GM18517 (cell line): Measurements from ENCODE around the gene LIN37.

Experiments
- ATAC-seq: cut with Tn5 transposase; IDR thresholded peaks from one replicate; pipeline ENCODE4 v1.9.1; 2021; ENCODE audit warnings: mild to moderate bottlenecking, moderate library complexity; ENCODE audit not compliant: unreplicated experiment

LIN37 gene, protein sequence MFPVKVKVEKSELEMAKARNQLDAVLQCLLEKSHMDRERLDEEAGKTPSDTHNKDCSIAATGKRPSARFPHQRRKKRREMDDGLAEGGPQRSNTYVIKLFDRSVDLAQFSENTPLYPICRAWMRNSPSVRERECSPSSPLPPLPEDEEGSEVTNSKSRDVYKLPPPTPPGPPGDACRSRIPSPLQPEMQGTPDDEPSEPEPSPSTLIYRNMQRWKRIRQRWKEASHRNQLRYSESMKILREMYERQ

DNA sequence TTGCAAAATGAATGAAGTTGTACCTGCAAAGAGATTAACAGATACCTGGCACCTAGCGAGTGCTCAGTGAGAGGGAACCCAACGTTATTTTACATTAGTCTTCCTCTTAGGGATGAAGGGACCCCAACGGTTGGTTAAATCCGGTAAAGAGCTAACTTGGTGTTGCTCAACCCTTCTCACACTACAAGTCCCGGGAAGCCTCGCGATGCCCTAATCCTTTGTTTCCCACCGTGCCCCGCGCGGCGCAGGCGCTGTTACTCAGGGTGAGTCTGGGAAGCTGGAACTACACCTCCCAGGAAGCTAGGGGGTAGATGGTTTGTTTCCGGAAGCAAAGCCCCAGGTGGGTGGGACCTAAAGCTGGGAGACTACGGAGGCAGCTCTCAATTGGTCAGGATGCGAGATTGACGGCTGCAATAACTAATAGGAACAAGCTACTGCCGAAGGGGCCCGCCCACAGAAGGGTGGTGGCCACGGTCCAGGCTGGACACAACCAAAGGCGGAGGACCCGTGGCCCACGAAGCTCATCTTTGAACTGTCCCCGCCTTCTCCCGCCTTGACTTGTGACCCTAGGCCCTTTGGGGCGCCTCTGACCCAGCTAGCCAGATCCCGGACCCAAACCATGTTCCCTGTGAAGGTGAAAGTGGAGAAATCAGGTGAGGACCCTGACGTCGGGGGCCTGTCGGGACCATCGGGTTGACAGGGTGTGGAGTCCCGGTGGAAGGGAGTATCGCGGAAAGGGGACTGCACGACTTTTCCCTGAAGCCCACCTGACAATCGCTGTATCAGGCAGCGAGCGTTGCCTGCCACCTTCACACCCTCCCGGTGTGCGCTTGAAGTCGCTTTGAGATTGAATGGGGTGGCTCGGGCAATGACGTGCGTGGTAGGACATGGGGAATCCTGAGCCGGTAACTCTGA lies at the start of gene LIN37:
Gene LIN37, plus strand, starts transcription at position 471 of the 915 bp plus-strand sequence. Its CDS starts 149 bp downstream, at position 620.
- peak; percentile 66 for ATAC-seq

GRCh38 chr19:35702223-35703012 lies 46.0 kb upstream of the LIN37 start:
- ATAC-seq = peak; percentile 96

DNA sequence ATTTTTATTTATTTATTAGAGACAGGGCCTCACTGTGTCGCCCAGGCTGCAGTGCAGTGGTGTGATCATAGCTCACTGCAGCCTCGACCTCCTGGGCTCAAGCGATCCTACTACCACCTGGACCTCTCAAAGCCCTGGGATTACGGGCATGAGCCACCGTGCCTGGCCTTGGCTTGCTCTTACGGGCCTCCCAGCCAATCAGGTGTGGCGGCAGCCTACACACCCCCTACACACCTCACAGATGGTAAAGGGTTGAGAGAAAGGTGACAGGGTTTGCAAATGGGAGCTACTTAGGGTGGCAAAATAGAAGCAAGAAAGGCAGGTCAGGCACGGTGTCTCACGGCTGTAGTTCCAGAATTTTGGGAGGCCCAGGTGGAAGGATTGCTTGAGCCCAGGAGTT lies 45.0 kb upstream of the LIN37 start:
- ATAC-seq = no peak

DNA sequence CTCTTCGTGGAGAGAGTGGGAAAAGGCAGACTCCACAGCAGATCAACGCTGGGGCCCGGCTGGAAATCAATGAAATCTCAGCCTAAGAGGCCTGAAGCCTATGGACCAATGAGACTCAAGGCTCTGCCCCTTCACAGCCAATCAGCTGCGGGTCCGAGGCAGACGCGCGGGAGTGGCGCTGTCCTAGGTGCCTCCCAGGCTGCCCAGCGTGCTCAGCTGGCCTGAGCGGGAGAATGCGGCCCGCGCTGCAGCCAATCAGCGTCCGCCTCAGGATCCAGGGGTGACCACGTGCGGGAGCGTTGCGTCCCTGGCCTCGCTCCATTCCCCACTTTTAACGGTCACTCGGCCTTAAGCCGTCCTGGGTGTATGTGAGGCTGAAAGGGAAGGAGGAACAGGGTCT lies 44.2 kb upstream of the LIN37 start, which contains the start of gene ZBTB32:
Gene ZBTB32, plus strand, starts transcription at position 341 of the 400 bp plus-strand sequence. CDS start 10,069 bp downstream, outside the sequence.
- ATAC-seq = no peak

GRCh38 chr19:35708391-35708790 lies 40.0 kb upstream of the LIN37 start:
- no peak for ATAC-seq

- ATAC-seq = peak; percentile 36
Measured at GRCh38 chr19:35710784-35711723, 37.3 kb upstream of the LIN37 start.

DNA sequence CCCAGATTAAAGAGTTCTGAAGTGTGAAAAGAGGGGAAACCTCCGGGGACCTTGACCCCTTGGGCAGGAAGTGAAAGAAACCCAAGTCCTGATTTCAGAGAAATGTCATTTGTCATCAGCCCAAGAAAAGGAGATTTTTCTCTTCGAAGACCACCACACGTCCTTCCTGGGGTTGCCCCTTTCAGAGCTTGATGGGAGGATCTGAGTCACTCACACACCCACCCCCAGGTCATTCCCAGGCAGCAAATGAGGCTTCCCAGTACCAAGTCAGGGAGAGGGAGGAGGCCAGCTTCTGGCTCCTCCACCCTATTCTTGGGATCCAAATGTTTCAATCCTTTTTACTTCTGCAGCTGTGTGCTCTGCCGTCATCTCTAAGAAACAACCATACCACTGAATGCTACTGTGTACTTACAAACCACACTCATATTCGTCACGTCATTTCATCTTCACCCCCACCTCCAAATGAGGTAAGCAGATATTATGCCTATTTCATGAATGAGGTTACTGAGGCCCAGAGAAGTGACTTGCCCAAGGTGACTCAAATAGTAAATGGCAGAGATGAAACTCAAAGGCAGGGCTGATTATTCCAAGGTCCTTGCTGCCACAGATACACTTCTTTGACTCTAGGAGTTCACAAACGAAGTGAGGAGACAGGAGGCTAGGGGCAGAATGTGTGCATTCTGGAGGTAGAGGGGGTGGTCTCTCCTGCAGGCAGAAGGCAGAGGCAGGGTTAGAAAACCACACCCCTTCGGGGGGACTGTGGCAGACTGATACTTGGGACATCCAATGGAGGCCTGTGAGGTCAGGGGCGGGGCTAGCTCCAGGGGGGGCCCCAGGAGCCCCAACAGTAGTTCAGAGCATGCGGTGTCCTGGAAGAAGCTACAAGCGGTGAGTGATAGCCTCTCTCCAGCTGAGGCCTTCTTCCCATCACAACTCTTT lies 35.5 kb upstream of the LIN37 start:
- ATAC-seq = no peak

DNA sequence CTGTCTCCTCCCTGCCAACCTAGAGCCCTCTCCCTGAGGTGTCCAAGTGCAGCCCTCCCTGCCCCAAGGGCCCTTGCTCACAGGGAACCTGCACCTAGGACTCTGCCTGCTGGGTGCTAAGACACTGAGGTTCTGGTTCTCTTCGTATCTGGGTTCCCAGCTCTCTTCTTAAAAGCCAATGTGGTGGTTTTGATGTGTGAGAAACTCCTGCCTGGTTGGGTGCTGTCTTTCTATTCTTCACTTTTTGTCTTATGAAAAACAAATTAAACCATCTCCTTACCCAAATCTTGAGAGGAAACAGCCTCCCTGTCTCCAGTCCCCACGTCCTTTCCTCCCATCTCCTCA lies 34.9 kb upstream of the LIN37 start:
- no peak for ATAC-seq

- no peak for ATAC-seq
Measured at GRCh38 chr19:35713904-35714495, 34.4 kb upstream of the LIN37 start.

- no peak for ATAC-seq
Measured at GRCh38 chr19:35714601-35715354, 33.6 kb upstream of the LIN37 start.

DNA sequence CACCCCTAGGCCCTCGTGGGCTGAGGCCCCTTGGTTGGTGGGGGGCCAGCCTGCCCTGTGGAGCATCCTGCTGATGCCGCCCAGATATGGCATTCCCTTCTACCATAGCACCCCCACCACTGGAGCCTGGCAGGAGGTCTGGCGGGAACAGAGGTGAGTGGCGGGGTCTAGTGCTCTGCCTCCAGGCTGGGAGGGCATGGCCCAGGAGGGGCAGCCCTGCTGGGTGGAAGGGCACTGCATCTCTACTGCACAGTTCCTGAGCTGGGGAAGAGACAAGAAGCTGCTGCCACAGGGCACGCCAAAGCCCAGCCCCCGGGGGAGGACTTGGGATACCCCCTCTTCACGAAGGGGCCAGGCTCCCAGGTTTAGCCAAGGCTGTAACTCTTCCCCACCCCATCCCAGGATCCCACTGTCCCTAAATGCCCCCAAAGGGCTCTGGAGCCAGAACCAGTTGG lies 33.0 kb upstream of the LIN37 start:
- ATAC-seq = no peak

- ATAC-seq = peak; percentile 4
Measured at GRCh38 chr19:35715981-35716800, 32.2 kb upstream of the LIN37 start.

- peak; percentile 53 for ATAC-seq
Measured at GRCh38 chr19:35716801-35717664, 31.3 kb upstream of the LIN37 start.

DNA sequence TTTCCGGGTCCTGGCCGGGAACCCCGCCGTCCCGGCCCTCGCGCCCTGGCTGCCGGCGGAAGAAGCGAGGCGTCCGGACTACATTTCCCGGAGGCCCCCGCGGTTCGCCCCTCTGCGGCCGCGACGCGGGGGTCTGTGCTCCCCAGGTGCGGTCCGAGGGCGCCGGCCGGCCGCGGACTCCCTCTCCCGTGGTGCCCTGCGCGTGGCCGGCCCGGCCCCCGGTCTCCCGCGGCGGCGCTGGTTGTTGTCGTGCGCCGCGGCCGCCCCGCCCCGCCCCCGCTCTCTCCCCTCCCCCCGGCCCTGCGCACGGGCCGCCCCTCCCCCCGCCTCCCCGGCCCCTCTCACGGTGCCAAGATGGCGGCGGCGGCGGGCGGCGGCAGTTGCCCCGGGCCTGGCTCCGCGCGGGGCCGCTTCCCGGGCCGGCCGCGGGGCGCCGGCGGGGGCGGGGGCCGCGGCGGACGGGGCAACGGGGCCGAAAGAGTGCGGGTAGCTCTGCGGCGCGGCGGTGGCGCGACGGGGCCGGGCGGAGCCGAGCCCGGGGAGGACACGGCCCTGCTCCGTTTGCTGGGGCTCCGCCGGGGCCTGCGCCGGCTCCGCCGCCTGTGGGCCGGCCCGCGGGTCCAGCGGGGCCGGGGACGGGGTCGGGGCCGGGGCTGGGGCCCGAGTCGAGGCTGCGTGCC lies 30.6 kb upstream of the LIN37 start, which contains the start of gene KMT2B:
Gene KMT2B, plus strand, starts transcription at position 339 of the 680 bp plus-strand sequence. Its CDS starts 16 bp downstream, at position 355.
- no peak for ATAC-seq

DNA sequence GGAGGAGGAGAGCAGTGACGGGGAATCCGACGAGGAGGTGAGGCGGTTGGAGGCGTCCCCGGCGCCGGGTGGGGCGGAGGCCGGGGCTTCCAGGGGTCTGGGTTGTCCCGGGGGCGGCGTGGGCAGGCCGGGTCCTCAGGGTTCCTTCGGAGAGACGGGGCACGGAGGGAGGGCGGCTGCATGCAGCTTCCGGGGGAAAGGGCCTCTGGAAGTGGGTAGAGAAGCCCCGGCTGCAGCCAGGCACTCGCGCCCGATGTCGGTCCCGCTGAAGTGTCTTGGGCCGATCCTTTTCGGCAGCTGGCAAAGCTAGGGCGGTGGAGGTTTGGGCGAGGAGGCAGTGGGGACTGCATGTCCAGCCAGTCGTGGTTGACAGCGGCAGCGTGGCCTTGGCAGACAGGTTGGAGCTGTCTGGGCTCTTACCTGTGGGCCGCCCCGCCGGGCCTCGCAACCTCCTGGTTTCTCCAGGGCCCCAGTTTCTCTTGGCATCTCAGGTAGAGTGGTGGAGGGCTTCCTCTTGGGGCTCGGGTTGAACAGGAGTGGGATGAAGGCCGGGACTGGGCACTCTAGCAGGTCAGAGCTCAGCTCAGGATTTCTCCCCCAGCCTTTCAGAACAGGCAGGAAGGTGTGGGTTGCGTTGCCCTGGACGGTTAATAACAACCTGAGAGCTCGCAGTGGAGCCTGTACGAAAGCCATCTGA lies 29.9 kb upstream of the LIN37 start:
- ATAC-seq = no peak
